AML-193 (cell line): ENCODE results near the gene MACROH2A1.

Experiments
- DNase-seq, 2 experiments: peaks; one replicate each; lab custom pipeline; 2025; lab: John Stamatoyannopoulos, UW

Gene MACROH2A1

GRCh38 chr5:135396459-135397055, 2.5 kb downstream of the MACROH2A1 start:
- peak; percentile 8 to 14 for DNase-seq

- DNase-seq: peak in 1 of 2 experiments; percentile 19
These were observed 3.2 kb downstream of the MACROH2A1 start for GRCh38 chr5:135395866-135396265.

GRCh38 chr5:135395451-135395850, 3.6 kb downstream of the MACROH2A1 start:
- DNase-seq: peak in 1 of 2 experiments; percentile 31

GRCh38 chr5:135394095-135394494, 4.9 kb downstream of the MACROH2A1 start:
- no peak for DNase-seq

GRCh38 chr5:135393691-135394090, 5.3 kb downstream of the MACROH2A1 start:
- no peak for DNase-seq

- DNase-seq: peak; percentile 85 to 87
These were observed 5.8 kb downstream of the MACROH2A1 start for GRCh38 chr5:135393229-135393628.

- DNase-seq: no peak
These were observed 6.8 kb downstream of the MACROH2A1 start for GRCh38 chr5:135392256-135392655.

- DNase-seq: no peak
These were observed 7.2 kb downstream of the MACROH2A1 start for GRCh38 chr5:135391869-135392255.

GRCh38 chr5:135391116-135391868, 7.7 kb downstream of the MACROH2A1 start:
- DNase-seq: no peak

GRCh38 chr5:135388860-135389435, 10.1 kb downstream of the MACROH2A1 start:
- DNase-seq: no peak

- DNase-seq: peak in 1 of 2 experiments; percentile 9
These were observed 11.4 kb downstream of the MACROH2A1 start for GRCh38 chr5:135387629-135387960.

GRCh38 chr5:135386886-135387628, 12.0 kb downstream of the MACROH2A1 start:
- peak; percentile 41 to 58 for DNase-seq

- DNase-seq: no peak
These were observed 12.9 kb downstream of the MACROH2A1 start for GRCh38 chr5:135386096-135386495.

- no peak for DNase-seq
These were observed 13.5 kb downstream of the MACROH2A1 start for GRCh38 chr5:135385576-135385975.

GRCh38 chr5:135384898-135385297, 14.1 kb downstream of the MACROH2A1 start:
- DNase-seq: no peak

- no peak for DNase-seq
These were observed 15.1 kb downstream of the MACROH2A1 start for GRCh38 chr5:135383803-135384495.

- DNase-seq: no peak
These were observed 16.1 kb downstream of the MACROH2A1 start for GRCh38 chr5:135382981-135383380.

- no peak for DNase-seq
These were observed 16.8 kb downstream of the MACROH2A1 start for GRCh38 chr5:135382106-135382790.

- no peak for DNase-seq
These were observed 19.9 kb downstream of the MACROH2A1 start for GRCh38 chr5:135379046-135379654.

- DNase-seq: no peak
These were observed 21.0 kb downstream of the MACROH2A1 start for GRCh38 chr5:135377751-135378680.
